ENCODE data around the gene KLF9. TPM values are rescaled to one million over a fixed set of nuclear protein-coding genes. Genes with fewer than 3 reads are reported as not detected.

KLF9 gene
- total RNA-seq, 2 experiments from 2014 or later = 23.7 to 24.5 TPM

GRCh38 chr9:70441622-70442021, 27.2 kb upstream of the KLF9 start:
- intact Hi-C loops (cut with micrococcal nuclease) = no loop called here
- ChIA-PET POLR2A (no interaction called here), CTCF (no interaction called here)
- H3K27ac Mint-ChIP-seq = no peak overlapping the region
- H3K4me3 Mint-ChIP-seq = no peak overlapping the region
- no peaks in the 10 kb centered on the region for H3K36me3 Mint-ChIP-seq
- peaks cover 10% of the 10 kb centered on the region for H3K4me1 Mint-ChIP-seq (ENCODE audit: low read depth)
- DNase-seq = no peak
- H3K9me3 Mint-ChIP-seq = no peaks in the 10 kb centered on the region
- no peaks in the 10 kb centered on the region for H3K27me3 Mint-ChIP-seq

- Mint-ChIP-seq H3K27me3 (no peaks in the 10 kb centered on the region), H3K36me3 (no peaks in the 10 kb centered on the region), H3K4me3 (no peak overlapping the region), H3K4me1 (ENCODE audit: low read depth) (peaks cover 10% of the 10 kb centered on the region), H3K27ac (no peak overlapping the region), H3K9me3 (no peaks in the 10 kb centered on the region)
- intact Hi-C loops (cut with micrococcal nuclease) = no loop called here
- DNase-seq = no peak
- ChIA-PET POLR2A (no interaction called here), CTCF (interaction anchor here (1.0 to 1.5 kb wide), 2 partner anchors 11 to 162 kb away, joined by 3 to 5 read pairs; no protein-coding TSS in a partner anchor)
Observed at GRCh38 chr9:70439991-70440706, 25.7 kb upstream of the KLF9 start.

- H3K27ac Mint-ChIP-seq = peak overlapping the region; percentile 15
- no peaks in the 10 kb centered on the region for H3K27me3 Mint-ChIP-seq
- ChIA-PET POLR2A (no interaction called here), CTCF (no interaction called here)
- intact Hi-C loops (cut with micrococcal nuclease) = no loop called here
- H3K36me3 Mint-ChIP-seq = no peaks in the 10 kb centered on the region
- DNase-seq = no peak
- H3K9me3 Mint-ChIP-seq = no peaks in the 10 kb centered on the region
- H3K4me1 Mint-ChIP-seq (ENCODE audit: low read depth) = peaks cover 10% of the 10 kb centered on the region
- H3K4me3 Mint-ChIP-seq = no peak overlapping the region
Observed at GRCh38 chr9:70438341-70438928, 24.0 kb upstream of the KLF9 start.

GRCh38 chr9:70435948-70436347, 21.5 kb upstream of the KLF9 start:
- Mint-ChIP-seq H3K4me3 (no peak overlapping the region), H3K27ac (no peak overlapping the region), H3K27me3 (no peaks in the 10 kb centered on the region), H3K4me1 (ENCODE audit: low read depth) (peaks cover 10% of the 10 kb centered on the region), H3K9me3 (no peaks in the 10 kb centered on the region), H3K36me3 (no peaks in the 10 kb centered on the region)
- intact Hi-C loops (cut with micrococcal nuclease) = no loop called here
- ChIA-PET POLR2A (no interaction called here), CTCF (no interaction called here)
- no peak for DNase-seq

GRCh38 chr9:70429899-70430298, 15.4 kb upstream of the KLF9 start:
- H3K9me3 Mint-ChIP-seq = no peaks in the 10 kb centered on the region
- DNase-seq = no peak
- no peaks in the 10 kb centered on the region for H3K36me3 Mint-ChIP-seq
- ChIA-PET POLR2A (no interaction called here), CTCF (interaction anchor here (0.6 kb wide), 1 partner anchor 85 kb away, joined by 3 read pairs; no protein-coding TSS in a partner anchor)
- no peak overlapping the region for H3K4me3 Mint-ChIP-seq
- H3K27me3 Mint-ChIP-seq = no peaks in the 10 kb centered on the region
- intact Hi-C loops (cut with micrococcal nuclease) = no loop called here
- no peaks in the 10 kb centered on the region for H3K4me1 Mint-ChIP-seq (ENCODE audit: low read depth)
- H3K27ac Mint-ChIP-seq = no peak overlapping the region

GRCh38 chr9:70428781-70429180, 14.3 kb upstream of the KLF9 start:
- Mint-ChIP-seq H3K4me3 (no peak overlapping the region), H3K4me1 (ENCODE audit: low read depth) (no peaks in the 10 kb centered on the region), H3K27me3 (no peaks in the 10 kb centered on the region), H3K27ac (no peak overlapping the region), H3K36me3 (no peaks in the 10 kb centered on the region), H3K9me3 (no peaks in the 10 kb centered on the region)
- CTCF ChIA-PET = interaction anchor here (0.9 to 1.0 kb wide), 2 partner anchors 11 to 24 kb away, joined by 3 read pairs; no protein-coding TSS in a partner anchor
- intact Hi-C loops (cut with micrococcal nuclease) = no loop called here
- DNase-seq = no peak
- POLR2A ChIA-PET = no interaction called here

GRCh38 chr9:70427161-70427945, 12.9 kb upstream of the KLF9 start:
- Mint-ChIP-seq H3K27me3 (no peaks in the 10 kb centered on the region), H3K4me1 (ENCODE audit: low read depth) (peaks cover 7% of the 10 kb centered on the region), H3K27ac (no peak overlapping the region), H3K9me3 (no peaks in the 10 kb centered on the region), H3K36me3 (no peaks in the 10 kb centered on the region), H3K4me3 (no peak overlapping the region)
- no peak for DNase-seq
- intact Hi-C loops (cut with micrococcal nuclease) = no loop called here
- CTCF ChIA-PET = interaction anchor here (1.0 kb wide), 1 partner anchor 175 kb away, joined by 3 read pairs; no protein-coding TSS in a partner anchor
- POLR2A ChIA-PET = interaction anchor here (0.7 to 1.3 kb wide), 2 partner anchors 8 to 110 kb away, joined by 3 to 4 read pairs; no protein-coding TSS in a partner anchor

- Mint-ChIP-seq H3K27ac (no peak overlapping the region), H3K27me3 (no peaks in the 10 kb centered on the region), H3K36me3 (no peaks in the 10 kb centered on the region), H3K9me3 (no peaks in the 10 kb centered on the region), H3K4me1 (ENCODE audit: low read depth) (peaks cover 25% of the 10 kb centered on the region), H3K4me3 (no peak overlapping the region)
- ChIA-PET POLR2A (interaction anchor here (0.7 kb wide), 1 partner anchor 11 kb away, joined by 3 read pairs; the partner anchor contains the start of gene KLF9), CTCF (interaction anchor here (1.3 kb wide), 1 partner anchor 177 kb away, joined by 4 read pairs; no protein-coding TSS in a partner anchor)
- intact Hi-C loops (cut with micrococcal nuclease) = no loop called here
- DNase-seq = no peak
Observed at GRCh38 chr9:70425192-70425591, 10.7 kb upstream of the KLF9 start.

GRCh38 chr9:70422371-70423043, 8.1 kb upstream of the KLF9 start:
- CTCF ChIA-PET = interaction anchor here (0.8 to 2.4 kb wide), 3 partner anchors 29 to 180 kb away, joined by 3 to 21 read pairs (median 3); no protein-coding TSS in a partner anchor
- Mint-ChIP-seq H3K9me3 (no peaks in the 10 kb centered on the region), H3K27me3 (no peaks in the 10 kb centered on the region), H3K4me3 (no peak overlapping the region), H3K27ac (peak overlapping the region; percentile 99), H3K4me1 (ENCODE audit: low read depth) (peaks cover 33% of the 10 kb centered on the region), H3K36me3 (no peaks in the 10 kb centered on the region)
- DNase-seq = no peak
- intact Hi-C loops (cut with micrococcal nuclease) = no loop called here
- POLR2A ChIA-PET = interaction anchor here (3.9 kb wide), 1 partner anchor 141 kb away, joined by 34 read pairs; no protein-coding TSS in a partner anchor

- Mint-ChIP-seq H3K27ac (peak overlapping the region; percentile 99), H3K4me1 (ENCODE audit: low read depth) (peaks cover 33% of the 10 kb centered on the region), H3K36me3 (no peaks in the 10 kb centered on the region), H3K27me3 (no peaks in the 10 kb centered on the region), H3K9me3 (no peaks in the 10 kb centered on the region), H3K4me3 (peak overlapping the region; percentile 92)
- CTCF ChIA-PET = interaction anchor here (0.7 to 2.4 kb wide), 10 partner anchors 11 to 181 kb away, joined by 3 to 21 read pairs (median 3); no protein-coding TSS in a partner anchor
- intact Hi-C loops (cut with micrococcal nuclease) = loop anchor here (2.0 kb wide), 1 partner anchor 15 kb away; no protein-coding TSS in a partner anchor
- DNase-seq = peak; percentile 48
- POLR2A ChIA-PET = interaction anchor here (0.5 to 3.9 kb wide), 9 partner anchors 10 to 243 kb away, joined by 3 to 47 read pairs (median 10); partner anchors contain the start of gene SMC5
Observed at GRCh38 chr9:70421272-70422180, 7.1 kb upstream of the KLF9 start.

Measured in activated CD4-positive, alpha-beta memory T cell treated with anti-CD3 and anti-CD28 coated beads for 36 hours (primary cell).